IMR-90 (cell line): ENCODE measurements around the gene DPEP1.

ENCODE experiments used
- BHLHE40 ChIP-seq: fragments of 150-350 bp; IDR thresholded peaks from 2 replicates; pipeline ENCODE4 v1.6.1; 2016; ENCODE audit warnings: mild to moderate bottlenecking, low read depth, low read length
- CEBPB ChIP-seq: IDR thresholded peaks from 2 replicates; pipeline ENCODE4 v1.6.1; 2012; ENCODE audit warnings: low read depth, low read length, improper control_type of control experiment
- CHD1 ChIP-seq: IDR thresholded peaks from 2 replicates; pipeline ENCODE4 v1.6.1; 2012; ENCODE audit warnings: low read depth, low read length, improper control_type of control experiment
- CTCF ChIP-seq: conservative IDR thresholded peaks from 2 replicates; pipeline ENCODE4 v1.5.1; 2012; ENCODE audit warnings: mild to moderate bottlenecking, low read depth, low read length, improper control_type of control experiment
- MAZ ChIP-seq: IDR thresholded peaks from 2 replicates; pipeline ENCODE4 v1.6.1; 2012; ENCODE audit warnings: low read depth, mild to moderate bottlenecking, low read length, improper control_type of control experiment, moderate library complexity, borderline replicate concordance
- NFE2L2 ChIP-seq: fragments of 150-350 bp; IDR thresholded peaks from 2 replicates; pipeline ENCODE4 v1.6.1; 2016; ENCODE audit warnings: low read depth, mild to moderate bottlenecking, low read length
- POLR2A ChIP-seq: IDR thresholded peaks from 2 replicates; pipeline ENCODE4 v1.6.1; 2012; ENCODE audit warnings: mild to moderate bottlenecking, low read depth, low read length
- RAD21 ChIP-seq: IDR thresholded peaks from 2 replicates; pipeline ENCODE4 v1.6.1; 2012; ENCODE audit warnings: low read length, improper control_type of control experiment
- RCOR1 ChIP-seq: IDR thresholded peaks from 2 replicates; pipeline ENCODE4 v1.6.1; 2012; ENCODE audit warnings: mild to moderate bottlenecking, low read length, improper control_type of control experiment; ENCODE audit not compliant: insufficient replicate concordance
- RFX5 ChIP-seq: IDR thresholded peaks from 2 replicates; pipeline ENCODE4 v1.8.0; 2012; ENCODE audit warnings: low read depth, mild to moderate bottlenecking, low read length, moderate library complexity
- SMC3 ChIP-seq: fragments of 150-350 bp; IDR thresholded peaks from 2 replicates; pipeline ENCODE4 v1.6.1; 2016; ENCODE audit warnings: low read depth, mild to moderate bottlenecking, antibody characterized with exemption, low read length, moderate library complexity
- USF2 ChIP-seq: fragments of 150-350 bp; IDR thresholded peaks from 2 replicates; pipeline ENCODE4 v1.6.1; 2017; ENCODE audit warnings: mild to moderate bottlenecking, antibody characterized with exemption, low read length, low read depth

- TF ChIP-seq CTCF (no peak), POLR2A (peak; percentile 61; the same call in 1 of the 2 replicates), RCOR1 (no peak), SMC3 (no peak), MAZ (no peak), USF2 (peak; percentile 15; the same call in 1 of the 2 replicates), RFX5 (no peak), RAD21 (no peak), NFE2L2 (no peak), CHD1 (no peak), CEBPB (no peak), BHLHE40 (peak; percentile 53; the same call in 1 of the 2 replicates)
Observed at GRCh38 chr16:89686520-89687091, 73.2 kb downstream of the DPEP1 start, which contains the start of gene CDK10.
